ENCODE results near the gene TRAPPC12.

Gene TRAPPC12

GRCh38 chr2:3463944-3464343, 84.5 kb downstream of the TRAPPC12 start:
- Histone ChIP-seq H3K9ac (no peak overlapping the region), H3K4me2 (no peak overlapping the region), H3K27me3 (ENCODE audit: insufficient read depth, low read depth) (no peaks in the 10 kb centered on the region), H3K4me3 (IDR thresholded peaks at IDR 0.05; ENCODE audit: insufficient read depth, low read depth, low read length) (no peak overlapping the region), H4K20me1 (ENCODE audit: insufficient read depth) (no peaks in the 10 kb centered on the region), H3K4me1 (ENCODE audit: low read depth, poor library complexity, severe bottlenecking) (peaks cover 8% of the 10 kb centered on the region), H3K36me3 (ENCODE audit: insufficient read depth) (no peaks in the 10 kb centered on the region), H2AFZ (ENCODE audit: low read depth) (no peak overlapping the region), H3K79me2 (ENCODE audit: insufficient read depth, low read depth) (no peaks in the 10 kb centered on the region), H3K27ac (no peak overlapping the region)
- TF ChIP-seq CTCF (conservative IDR thresholded peaks at IDR 0.05; ENCODE audit: low read depth, low read length), result no peak

DNA sequence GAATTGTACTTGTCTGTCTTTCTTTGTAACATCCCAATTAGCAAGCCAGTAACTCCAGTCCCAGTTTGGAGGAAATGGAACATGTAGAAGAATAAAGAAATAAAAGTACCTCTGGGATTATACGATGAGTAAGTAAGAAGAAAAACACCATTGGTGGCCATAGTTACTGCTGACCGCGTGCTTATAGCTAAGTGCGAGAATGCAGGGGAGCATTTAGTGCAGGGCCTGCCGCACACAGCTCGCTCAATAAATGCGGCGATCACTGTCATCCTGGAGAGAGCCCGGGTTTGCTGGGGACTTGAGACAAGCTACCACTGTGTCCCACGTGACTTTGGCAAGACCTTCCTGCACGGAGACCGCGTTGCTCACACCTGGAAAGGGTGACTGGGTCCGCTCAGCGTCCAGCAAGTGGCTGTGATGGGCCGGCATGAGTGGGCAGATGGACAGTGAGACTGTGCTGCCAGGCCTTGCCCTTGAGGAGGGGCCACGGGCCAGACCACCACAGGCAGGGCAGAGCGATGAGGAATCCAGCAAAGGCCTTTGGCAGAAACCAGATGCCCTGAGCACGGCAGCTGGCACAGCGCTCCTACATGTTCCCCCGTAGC, 85.0 kb downstream of the TRAPPC12 start:
- H3K4me3 ChIP-seq (IDR thresholded peaks at IDR 0.05; ENCODE audit: insufficient read depth, low read depth, low read length), result no peak overlapping the region
- no peak overlapping the region for H3K4me2 ChIP-seq
- no peak overlapping the region for H2AFZ ChIP-seq (ENCODE audit: low read depth)
- no peaks in the 10 kb centered on the region for H4K20me1 ChIP-seq (ENCODE audit: insufficient read depth)
- H3K27ac ChIP-seq, result no peak overlapping the region
- H3K36me3 ChIP-seq (ENCODE audit: insufficient read depth), result no peaks in the 10 kb centered on the region
- H3K79me2 ChIP-seq (ENCODE audit: insufficient read depth, low read depth), result no peaks in the 10 kb centered on the region
- H3K4me1 ChIP-seq (ENCODE audit: low read depth, poor library complexity, severe bottlenecking), result peaks cover 8% of the 10 kb centered on the region
- TF ChIP-seq CTCF (conservative IDR thresholded peaks at IDR 0.05; ENCODE audit: low read depth, low read length), result no peak
- no peaks in the 10 kb centered on the region for H3K27me3 ChIP-seq (ENCODE audit: insufficient read depth, low read depth)
- no peak overlapping the region for H3K9ac ChIP-seq

GRCh38 chr2:3465328-3465727, 85.8 kb downstream of the TRAPPC12 start:
- H4K20me1 ChIP-seq (ENCODE audit: insufficient read depth), result no peaks in the 10 kb centered on the region
- TF ChIP-seq CTCF (conservative IDR thresholded peaks at IDR 0.05; ENCODE audit: low read depth, low read length), result no peak
- H3K79me2 ChIP-seq (ENCODE audit: insufficient read depth, low read depth), result no peaks in the 10 kb centered on the region
- H3K4me1 ChIP-seq (ENCODE audit: low read depth, poor library complexity, severe bottlenecking), result peaks cover 8% of the 10 kb centered on the region
- H3K9ac ChIP-seq, result no peak overlapping the region
- H3K4me2 ChIP-seq, result no peak overlapping the region
- H3K4me3 ChIP-seq (IDR thresholded peaks at IDR 0.05; ENCODE audit: insufficient read depth, low read depth, low read length), result no peak overlapping the region
- H3K27me3 ChIP-seq (ENCODE audit: insufficient read depth, low read depth), result no peaks in the 10 kb centered on the region
- H3K27ac ChIP-seq, result no peak overlapping the region
- no peaks in the 10 kb centered on the region for H3K36me3 ChIP-seq (ENCODE audit: insufficient read depth)
- no peak overlapping the region for H2AFZ ChIP-seq (ENCODE audit: low read depth)

GRCh38 chr2:3465844-3466481, 86.5 kb downstream of the TRAPPC12 start:
- H4K20me1 ChIP-seq (ENCODE audit: insufficient read depth), result no peaks in the 10 kb centered on the region
- no peak overlapping the region for H3K4me3 ChIP-seq (IDR thresholded peaks at IDR 0.05; ENCODE audit: insufficient read depth, low read depth, low read length)
- no peak for TF ChIP-seq CTCF (conservative IDR thresholded peaks at IDR 0.05; ENCODE audit: low read depth, low read length)
- H3K4me1 ChIP-seq (ENCODE audit: low read depth, poor library complexity, severe bottlenecking), result peaks cover 8% of the 10 kb centered on the region
- no peaks in the 10 kb centered on the region for H3K27me3 ChIP-seq (ENCODE audit: insufficient read depth, low read depth)
- H3K36me3 ChIP-seq (ENCODE audit: insufficient read depth), result no peaks in the 10 kb centered on the region
- H3K79me2 ChIP-seq (ENCODE audit: insufficient read depth, low read depth), result no peaks in the 10 kb centered on the region
- no peak overlapping the region for H3K27ac ChIP-seq
- H3K4me2 ChIP-seq, result no peak overlapping the region
- no peak overlapping the region for H3K9ac ChIP-seq
- H2AFZ ChIP-seq (ENCODE audit: low read depth), result no peak overlapping the region
